GM21447 (cell line): ENCODE measurements around the gene SLC46A2.

Source experiments
- ATAC-seq: cut with Tn5 transposase; IDR thresholded peaks from one replicate; pipeline ENCODE4 v1.9.1; 2021; ENCODE audit not compliant: unreplicated experiment

SLC46A2 gene

GRCh38 chr9:112890106-112891081, at the start of gene SLC46A2:
Gene SLC46A2 (minus strand): TSS chr9:112890876. CDS start chr9:112890681, 195 bp downstream.
- ATAC-seq, result no peak

- no peak for ATAC-seq
Measured at GRCh38 chr9:112939418-112939817, 48.7 kb upstream of the SLC46A2 start.

GRCh38 chr9:112933696-112934095, 43.0 kb upstream of the SLC46A2 start:
- no peak for ATAC-seq

- ATAC-seq, result no peak
Measured at GRCh38 chr9:112925058-112925641, 34.5 kb upstream of the SLC46A2 start.

- no peak for ATAC-seq
Measured at GRCh38 chr9:112921549-112921948, 30.9 kb upstream of the SLC46A2 start.

- no peak for ATAC-seq
Measured at GRCh38 chr9:112917987-112918362, 27.3 kb upstream of the SLC46A2 start.

- ATAC-seq, result no peak
Measured at GRCh38 chr9:112917047-112917986, 26.6 kb upstream of the SLC46A2 start.

GRCh38 chr9:112914524-112914923, 23.8 kb upstream of the SLC46A2 start:
- no peak for ATAC-seq

- ATAC-seq, result no peak
Measured at GRCh38 chr9:112913326-112913725, 22.6 kb upstream of the SLC46A2 start.

GRCh38 chr9:112912636-112913035, 22.0 kb upstream of the SLC46A2 start:
- ATAC-seq, result no peak

- no peak for ATAC-seq
Measured at GRCh38 chr9:112911736-112912135, 21.1 kb upstream of the SLC46A2 start.

- no peak for ATAC-seq
Measured at GRCh38 chr9:112905084-112905483, 14.4 kb upstream of the SLC46A2 start.

- no peak for ATAC-seq
Measured at GRCh38 chr9:112900901-112901300, 10.2 kb upstream of the SLC46A2 start.

- ATAC-seq, result no peak
Measured at GRCh38 chr9:112900488-112900887, 9.8 kb upstream of the SLC46A2 start.

- no peak for ATAC-seq
Measured at GRCh38 chr9:112898872-112899311, 8.2 kb upstream of the SLC46A2 start.

GRCh38 chr9:112896131-112896530, 5.5 kb upstream of the SLC46A2 start:
- ATAC-seq, result no peak

GRCh38 chr9:112894699-112895098, 4.0 kb upstream of the SLC46A2 start:
- no peak for ATAC-seq

- no peak for ATAC-seq
Measured at GRCh38 chr9:112894041-112894440, 3.4 kb upstream of the SLC46A2 start.

- no peak for ATAC-seq
Measured at GRCh38 chr9:112892981-112893380, 2.3 kb upstream of the SLC46A2 start.

GRCh38 chr9:112891521-112891920, 845 bp upstream of the SLC46A2 start:
- ATAC-seq, result no peak

GRCh38 chr9:112887381-112887780, 3.3 kb downstream of the SLC46A2 start:
- ATAC-seq, result no peak
